Thyroid gland (tissue), 4 donors: ENCODE results near the gene PTCH1.

ENCODE experiments used
- CTCF ChIP-seq, 6 experiments: fragments of 200-600 bp in 3 of 6; fragments of 450-650 bp in 3 of 6; sonication (generic) in 3 of 6; IDR thresholded peaks; one replicate each; pipeline ENCODE4 v1.5.1; 2016 to 2019; ENCODE audit warnings: antibody characterized with exemption in 6 of 6, mild to moderate bottlenecking in 2 of 6, inconsistent platforms in 1 of 6, moderate library complexity in 1 of 6
- POLR2A ChIP-seq, 2 donors: fragments of 450-650 bp; IDR thresholded peaks; one replicate each; pipeline ENCODE4 v1.6.1; 2017; ENCODE audit warnings: antibody characterized with exemption in 2 of 2, mild to moderate bottlenecking in 2 of 2, moderate library complexity in 1 of 2

GRCh38 chr9:95529910-95530309, 13.1 kb upstream of the PTCH1 start:
- TF ChIP-seq POLR2A (IDR thresholded peaks at IDR 0.05) = no peak
- TF ChIP-seq CTCF (IDR thresholded peaks at IDR 0.05) = no peak
